ENCODE data around the gene COPS8.

Gene COPS8

DNA sequence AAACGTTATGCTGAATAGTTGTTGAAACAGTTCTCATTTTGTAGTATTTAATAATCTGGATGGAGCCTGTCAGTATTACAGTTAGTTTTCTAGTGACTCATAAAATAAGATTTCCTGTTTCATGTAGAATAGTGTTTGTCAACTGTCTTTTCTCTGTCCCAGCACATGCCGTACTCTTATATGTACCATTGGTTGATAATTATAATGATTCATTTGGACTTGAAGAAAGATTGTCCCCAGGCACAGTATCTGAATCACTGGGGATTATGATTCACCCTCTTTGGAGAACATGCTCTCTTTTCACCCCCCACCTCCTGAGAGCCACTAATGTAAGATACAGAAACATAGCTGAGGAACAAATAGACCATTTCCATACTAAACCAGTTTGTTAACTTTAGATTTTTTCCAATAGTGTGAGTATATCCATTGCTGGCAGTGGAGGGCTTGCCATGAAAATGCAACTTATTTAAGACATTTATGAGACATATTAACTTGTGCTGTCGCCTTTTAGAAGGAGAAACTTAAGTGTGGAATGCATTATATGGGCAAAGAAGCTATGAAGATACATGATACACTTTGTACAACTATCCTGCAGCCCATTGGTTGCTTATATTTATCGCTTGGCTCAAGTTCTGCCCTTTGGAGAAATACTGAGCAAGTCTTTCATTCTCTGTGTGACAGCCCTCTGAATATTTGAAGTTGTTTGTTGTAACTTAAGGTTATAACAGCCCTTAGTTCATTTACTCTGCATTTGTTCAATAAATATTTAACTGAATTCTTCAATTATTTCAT, 12.4 kb downstream of the COPS8 start:
- no peak for DNase-seq (ENCODE audit: low read depth in 2 of 2)

DNA sequence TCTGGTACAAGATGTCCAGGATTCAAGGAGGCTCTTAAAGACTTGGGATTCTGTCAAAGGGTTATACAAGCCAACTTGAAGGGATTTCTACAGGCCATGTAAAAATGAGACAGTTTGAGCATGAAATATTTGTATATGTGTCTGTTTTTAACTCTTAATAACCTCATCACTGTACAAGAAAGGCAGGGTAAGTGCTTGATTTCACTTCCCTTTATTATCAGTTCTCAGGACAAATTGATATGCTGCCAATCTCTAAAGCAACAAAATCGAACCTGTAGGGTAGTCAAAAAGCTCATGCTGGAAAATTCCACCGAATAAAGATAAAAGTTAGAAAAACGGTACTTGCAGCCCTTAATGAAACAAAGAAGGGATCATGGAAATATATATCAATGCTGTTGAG, 14.1 kb downstream of the COPS8 start:
- no peak for DNase-seq (ENCODE audit: low read depth in 2 of 2)

DNA sequence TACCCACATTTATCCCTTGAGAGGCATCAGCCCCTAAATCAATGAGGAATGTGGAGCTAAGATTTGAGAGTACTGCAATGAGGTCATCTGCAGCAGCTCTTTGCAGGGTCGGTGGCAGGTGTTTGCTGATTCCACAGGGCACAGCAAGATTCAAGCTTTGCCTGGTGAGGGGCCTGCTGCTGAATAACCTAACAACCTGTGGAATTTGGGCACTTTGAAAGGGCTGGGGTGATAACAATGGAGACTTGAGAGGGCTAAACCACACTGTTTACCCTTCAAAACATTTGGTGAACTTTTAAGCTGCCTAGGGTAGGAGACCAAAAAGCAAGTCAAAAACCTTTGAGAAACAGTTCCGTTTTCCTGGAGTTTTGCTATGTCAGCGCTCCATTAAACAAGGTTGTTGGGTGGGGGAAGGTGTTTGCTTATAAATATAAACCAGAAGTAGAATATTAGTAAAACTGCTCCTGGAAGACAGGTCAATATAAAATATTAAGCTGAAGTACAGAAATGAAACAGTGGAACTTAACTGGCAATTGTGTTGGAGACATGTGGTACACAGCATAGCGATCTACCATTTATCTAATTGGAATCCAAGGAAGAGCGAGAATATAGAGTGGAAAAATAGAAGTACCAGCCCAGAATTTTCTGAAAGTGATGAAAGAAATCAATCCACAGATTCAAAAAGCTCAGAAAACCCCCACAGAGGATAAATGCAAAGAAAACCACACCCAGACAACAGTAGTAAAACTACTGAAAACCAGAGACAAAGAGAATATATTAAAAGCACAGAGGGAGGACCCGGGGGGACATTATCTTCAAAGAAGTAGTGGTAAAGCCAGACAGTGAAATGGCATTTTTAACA, 15.7 kb downstream of the COPS8 start:
- DNase-seq (ENCODE audit: low read depth in 2 of 2), result no peak

DNA sequence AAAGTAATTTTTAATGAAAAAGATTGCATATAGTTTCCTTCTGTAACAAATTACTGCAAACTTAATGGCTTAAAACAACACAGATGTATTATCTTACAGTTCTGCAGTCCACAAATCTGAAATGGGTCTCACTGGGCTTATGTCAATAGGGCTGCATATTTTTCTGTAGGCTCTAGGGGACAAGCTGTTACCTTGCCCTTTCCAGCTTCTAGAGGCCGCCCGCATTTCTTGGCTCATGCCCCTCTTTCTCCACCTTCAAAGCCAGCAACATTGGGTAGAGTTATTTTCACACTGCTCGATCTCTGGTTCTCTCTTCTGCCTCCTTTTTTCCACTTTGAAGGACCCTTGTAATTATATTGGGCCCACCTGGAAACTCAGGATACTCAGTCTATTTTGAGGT, 16.7 kb downstream of the COPS8 start:
- DNase-seq (ENCODE audit: low read depth in 2 of 2), result no peak

DNA sequence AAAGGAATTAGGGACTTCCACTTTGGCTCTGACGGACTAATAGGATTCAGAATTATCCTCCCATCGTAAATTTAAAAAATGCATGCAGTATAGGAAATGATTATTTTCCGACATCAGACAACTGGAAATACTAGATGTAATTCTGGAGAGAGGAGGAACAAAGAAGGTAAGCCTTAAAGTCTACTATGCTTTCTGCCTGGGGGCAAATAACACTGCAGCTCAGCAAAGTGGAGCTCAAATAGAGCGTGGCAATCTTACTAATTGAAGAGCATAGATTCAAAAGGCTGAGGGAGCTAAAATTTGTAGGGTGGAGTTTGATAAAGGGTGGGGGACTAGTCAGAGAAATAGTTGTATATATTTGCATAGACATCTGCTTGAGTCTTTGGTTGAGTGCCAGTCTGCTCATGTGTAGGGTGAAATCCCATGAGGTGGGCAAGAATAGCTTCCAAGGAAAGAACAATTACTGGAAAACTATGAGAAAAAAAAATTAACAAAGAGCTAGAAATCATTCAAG, 23.8 kb downstream of the COPS8 start:
- no peak for DNase-seq (ENCODE audit: low read depth in 2 of 2)

DNA sequence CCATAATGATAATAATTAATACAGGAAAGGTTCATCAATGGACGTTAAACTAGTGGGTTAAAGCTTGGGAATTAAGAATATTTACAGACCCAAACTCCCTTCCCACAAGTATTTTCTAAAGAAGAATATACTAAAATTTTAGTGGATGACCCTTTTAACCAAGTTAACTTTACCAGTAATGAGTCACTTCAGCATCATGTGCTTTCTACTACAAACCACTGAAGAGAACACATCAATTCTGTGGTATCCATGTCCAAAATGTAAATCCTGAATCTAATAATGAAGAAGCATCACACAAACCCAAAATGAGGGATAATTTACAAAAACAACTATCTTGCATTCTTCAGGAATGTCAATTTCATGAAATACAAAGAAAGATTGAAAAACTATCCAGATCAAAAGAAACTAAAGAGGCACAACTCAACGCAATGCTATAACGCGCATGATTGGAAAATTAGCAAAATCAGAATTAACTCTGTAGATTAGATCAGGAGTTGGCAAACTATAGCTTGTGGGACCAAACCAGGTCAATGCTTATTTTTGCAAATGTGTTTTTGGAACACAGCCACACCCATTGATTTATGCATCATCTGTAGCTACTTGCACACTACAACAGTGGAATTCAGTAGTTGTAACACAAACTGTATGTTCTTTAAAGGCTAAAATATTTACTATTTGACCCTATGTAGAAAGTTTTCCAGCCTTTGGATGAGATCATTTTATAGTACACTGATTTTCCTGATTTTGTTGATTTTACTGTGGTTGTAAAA, 27.5 kb downstream of the COPS8 start:
- DNase-seq (ENCODE audit: low read depth in 2 of 2), result no peak

DNA sequence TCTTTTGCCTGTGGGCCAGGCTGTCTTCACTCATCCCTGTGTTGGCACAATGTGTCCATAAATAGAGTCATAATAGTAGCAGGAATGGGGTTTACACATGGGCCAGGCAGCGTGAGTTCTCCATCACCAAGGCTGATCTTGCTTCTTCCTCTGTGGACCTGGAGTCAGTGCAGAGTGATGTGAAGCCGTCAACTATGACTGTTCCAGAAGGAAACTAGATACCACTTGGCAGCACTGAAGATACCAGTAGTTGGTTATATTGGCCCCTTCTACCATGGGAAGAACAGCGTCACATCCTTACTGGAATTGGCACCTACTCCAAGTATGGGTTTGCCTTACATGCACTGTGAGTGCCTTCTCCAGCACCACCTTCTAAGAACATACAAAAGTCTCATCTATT, 30.2 kb downstream of the COPS8 start:
- DNase-seq (ENCODE audit: low read depth in 2 of 2), result no peak

DNA sequence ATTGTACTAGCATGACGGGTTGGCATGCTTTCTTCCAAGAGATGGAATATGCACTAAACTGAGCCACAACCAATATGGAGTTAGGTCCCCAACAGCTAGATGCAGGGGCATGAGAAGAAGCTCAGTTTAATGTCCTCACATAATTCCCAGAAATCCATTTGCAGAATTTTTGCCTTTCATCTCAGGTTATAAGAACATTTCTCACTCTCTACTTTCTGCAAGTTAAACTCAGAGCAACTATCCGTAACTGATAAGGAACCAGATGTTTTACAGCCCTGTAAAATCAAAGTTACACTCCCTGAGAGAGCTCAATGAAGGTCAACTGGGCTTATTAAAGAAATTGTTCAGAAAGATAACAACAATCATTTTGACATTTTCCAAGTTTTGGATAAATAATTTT, 30.7 kb downstream of the COPS8 start:
- DNase-seq (ENCODE audit: low read depth in 2 of 2), result no peak

DNA sequence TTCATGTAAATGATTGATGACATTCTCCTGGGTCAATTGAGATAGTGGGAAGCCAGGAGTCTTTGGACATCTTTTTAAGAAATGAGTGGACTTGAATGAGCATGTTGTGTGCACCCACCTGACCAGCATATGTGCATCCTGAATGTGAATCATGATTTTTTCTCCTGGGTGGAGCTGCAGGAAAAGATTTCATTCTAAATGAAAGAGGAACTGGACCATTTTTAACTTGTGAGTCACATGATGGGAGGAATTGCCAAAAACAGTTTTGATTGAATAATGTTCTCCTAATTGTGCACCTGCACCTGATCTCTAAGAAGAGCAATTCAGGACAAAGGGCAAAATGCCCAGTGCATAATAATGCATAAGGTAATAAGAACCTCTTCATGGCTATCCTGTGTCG, 32.3 kb downstream of the COPS8 start:
- no peak for DNase-seq (ENCODE audit: low read depth in 2 of 2)

DNA sequence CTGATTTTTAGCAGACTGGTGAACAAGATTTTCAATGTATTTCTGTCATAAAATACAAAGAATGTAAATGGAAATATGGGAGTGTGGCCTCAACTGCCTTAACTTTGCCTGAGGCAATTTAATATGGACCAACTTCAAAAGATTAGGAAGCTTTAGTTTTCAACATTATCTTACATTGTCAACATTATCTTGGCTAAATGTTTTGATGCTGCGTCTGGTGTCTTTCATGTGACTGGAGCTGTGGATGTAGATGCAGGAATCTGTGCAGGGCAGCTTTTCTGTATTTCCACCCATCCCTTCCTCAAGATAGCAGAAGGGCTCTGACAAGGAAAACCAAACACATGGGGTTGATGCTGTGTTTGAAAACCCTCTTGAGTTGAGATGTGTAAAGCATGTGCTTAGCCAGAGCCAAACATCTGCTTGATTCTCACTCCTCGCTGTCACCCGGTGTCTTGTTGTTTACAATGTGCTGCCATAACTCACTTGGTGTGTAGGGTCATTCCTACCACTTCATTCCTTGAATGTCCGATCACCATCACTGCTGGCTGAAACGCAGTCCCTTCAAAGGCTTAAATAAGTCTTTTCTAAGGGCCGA, 33.0 kb downstream of the COPS8 start:
- DNase-seq (ENCODE audit: low read depth in 2 of 2), result no peak

DNA sequence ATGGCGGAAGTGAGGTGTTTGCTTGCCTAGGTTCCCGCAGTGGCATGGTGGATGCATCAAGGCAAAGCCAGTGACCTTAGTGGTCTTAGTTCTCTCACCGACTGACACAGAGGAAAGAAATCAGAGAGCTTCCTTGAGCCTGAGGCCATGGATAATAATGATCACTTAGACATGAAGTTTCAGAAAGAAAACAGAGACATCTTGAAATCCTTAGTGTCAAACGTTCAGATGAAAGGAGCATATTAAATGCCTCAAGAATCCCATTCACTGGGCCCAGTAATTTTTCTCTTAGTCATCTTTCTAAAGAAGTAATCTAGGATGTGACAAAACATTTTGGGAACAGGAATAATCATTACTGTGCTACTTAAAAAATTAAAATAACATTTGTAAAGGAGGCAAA, 35.2 kb downstream of the COPS8 start:
- DNase-seq (ENCODE audit: low read depth in 2 of 2), result no peak

DNA sequence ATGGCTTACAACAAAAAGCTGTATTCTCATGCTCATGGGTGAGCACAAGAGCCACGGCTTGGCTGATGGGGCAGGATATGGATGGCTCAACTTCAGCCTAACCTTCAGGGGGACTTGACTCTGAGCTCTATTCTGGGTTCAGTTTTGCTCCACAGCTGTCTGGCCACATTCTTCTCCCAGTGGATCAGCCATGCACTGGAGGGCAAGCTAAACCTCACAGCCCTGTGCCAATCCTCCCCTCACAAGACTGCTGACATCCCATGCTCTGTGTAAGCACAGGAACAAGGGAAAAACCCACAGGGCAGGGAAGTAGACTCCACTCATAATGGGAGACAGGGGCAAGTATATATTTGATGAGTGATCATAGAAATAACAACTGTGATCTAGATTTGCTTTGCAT, 35.6 kb downstream of the COPS8 start:
- no peak for DNase-seq (ENCODE audit: low read depth in 2 of 2)

DNA sequence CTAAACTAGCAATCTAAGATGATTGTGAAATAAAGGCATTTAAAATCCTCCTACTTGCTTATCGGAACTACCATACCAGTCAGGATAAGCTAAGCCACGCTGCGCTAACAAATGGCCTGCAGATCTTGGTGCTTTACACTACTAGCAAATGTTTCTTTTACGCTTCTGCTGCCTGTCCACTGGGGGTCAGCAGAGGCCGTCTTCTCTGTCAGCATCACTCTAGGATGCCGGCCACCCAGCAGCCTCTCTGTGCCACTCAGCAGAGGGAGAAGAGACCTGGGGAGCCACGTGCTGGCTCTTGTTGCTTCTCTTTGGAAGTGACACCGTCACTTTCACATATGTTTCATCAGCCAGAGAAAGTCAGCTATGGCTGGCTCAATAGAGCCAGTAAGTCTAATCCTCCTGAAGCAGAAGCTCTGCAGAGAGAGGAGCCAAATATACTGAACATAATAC, 36.6 kb downstream of the COPS8 start:
- DNase-seq (ENCODE audit: low read depth in 2 of 2), result no peak

DNA sequence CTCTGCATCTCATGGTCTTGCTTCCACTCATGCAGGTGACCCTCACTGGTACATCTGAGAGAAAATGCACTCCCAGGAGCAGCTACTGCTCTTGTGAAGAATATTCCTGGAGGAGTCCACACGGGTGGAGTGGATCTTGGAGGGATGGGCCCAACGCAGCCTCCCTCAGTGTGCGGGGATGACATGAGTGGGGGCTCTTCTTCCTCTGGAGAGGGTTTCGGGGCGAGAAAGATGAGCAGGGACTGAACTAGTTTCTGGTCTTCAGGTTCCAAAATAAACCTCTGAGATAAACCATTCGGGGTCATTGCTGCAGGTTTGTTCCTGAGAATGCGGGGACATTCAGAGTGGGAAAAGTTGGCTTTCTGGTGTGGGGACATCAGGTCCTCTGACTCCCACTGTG, 39.1 kb downstream of the COPS8 start:
- DNase-seq (ENCODE audit: low read depth in 2 of 2), result no peak

DNA sequence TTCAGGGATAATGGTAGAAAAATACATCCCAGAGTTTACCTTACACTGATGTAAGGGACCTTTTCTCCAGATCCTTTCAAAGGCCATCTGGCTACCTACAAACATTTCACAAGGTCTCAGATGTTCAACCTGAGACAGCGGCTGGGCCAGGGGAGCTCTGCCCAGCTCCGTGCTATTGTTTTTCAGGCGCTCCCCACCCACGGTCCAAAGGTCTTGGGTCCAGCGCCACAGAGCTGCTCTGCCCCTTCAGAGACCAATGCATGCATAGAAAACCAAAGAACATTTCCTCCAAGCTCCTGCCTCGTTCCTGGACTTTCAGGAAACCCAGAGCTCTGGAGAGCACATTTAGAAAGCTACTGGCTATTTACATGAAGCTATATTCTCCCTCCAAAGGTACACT, 40.3 kb downstream of the COPS8 start:
- no peak for DNase-seq (ENCODE audit: low read depth in 2 of 2)

DNA sequence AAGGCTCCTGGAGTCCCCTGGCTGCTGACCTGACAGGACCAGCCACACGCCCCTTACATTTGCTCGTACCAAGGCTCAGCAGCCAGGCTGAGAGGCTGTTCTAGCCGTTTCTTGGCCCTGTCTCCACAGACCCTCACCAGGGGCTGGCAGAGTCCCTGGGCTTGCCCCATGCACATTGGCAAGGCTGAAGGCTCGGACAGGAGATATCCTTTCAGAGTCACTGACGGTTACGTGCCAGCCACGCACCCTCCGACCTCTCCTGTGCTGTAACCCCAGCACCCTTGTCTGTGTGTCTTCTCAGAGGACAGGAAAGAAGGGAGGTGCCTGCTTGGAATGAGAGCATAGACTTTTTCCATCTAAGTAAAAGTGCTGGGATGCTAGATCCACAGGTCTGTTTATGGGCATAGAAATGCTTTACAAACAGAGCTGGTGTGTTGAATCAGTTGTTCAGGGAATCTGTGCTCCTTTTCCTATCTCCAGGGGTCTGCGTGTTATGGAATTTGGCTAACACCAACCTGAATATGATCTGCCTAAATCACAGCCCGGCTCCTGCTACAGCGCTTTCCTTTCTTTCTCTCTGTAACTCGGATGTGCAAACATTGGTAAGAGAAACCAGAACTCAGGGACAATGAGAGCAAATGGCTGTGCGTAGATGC, 41.0 kb downstream of the COPS8 start:
- no peak for DNase-seq (ENCODE audit: low read depth in 2 of 2)

DNA sequence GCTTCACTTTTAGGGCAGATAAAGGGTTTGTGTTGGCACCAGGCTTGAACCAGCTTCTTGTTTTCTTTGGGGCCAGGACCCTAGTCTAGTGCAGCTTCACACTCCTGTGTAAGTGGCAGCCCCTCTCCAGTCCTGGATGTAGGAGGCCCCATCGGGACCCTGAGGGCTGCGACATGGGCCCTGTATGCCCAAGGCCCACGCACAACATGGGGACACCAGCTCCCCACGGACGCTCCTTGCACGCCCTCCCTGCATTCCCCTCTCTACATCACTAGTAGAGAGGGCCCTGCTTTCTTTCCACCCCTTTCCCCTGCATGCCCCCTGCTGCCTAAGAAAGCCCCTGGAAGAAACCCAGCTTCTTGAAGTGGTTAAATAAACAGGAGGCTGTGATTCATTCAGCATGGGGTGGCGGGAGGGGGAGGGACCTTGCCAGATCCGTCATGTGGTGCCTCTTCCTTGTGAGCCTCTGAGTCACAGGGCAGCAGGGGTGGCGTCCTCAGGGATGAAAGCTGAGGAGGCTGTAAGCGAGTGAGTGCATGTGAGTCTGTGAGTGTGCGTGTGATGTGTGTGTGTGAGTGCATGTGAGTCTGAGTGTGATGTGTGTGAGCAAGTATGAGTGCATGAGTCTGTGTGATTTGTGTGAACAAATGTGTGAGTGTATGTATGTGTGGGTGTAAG, 42.5 kb downstream of the COPS8 start:
- DNase-seq (ENCODE audit: low read depth in 2 of 2), result peak in 1 of 2 donors; percentile 13

DNA sequence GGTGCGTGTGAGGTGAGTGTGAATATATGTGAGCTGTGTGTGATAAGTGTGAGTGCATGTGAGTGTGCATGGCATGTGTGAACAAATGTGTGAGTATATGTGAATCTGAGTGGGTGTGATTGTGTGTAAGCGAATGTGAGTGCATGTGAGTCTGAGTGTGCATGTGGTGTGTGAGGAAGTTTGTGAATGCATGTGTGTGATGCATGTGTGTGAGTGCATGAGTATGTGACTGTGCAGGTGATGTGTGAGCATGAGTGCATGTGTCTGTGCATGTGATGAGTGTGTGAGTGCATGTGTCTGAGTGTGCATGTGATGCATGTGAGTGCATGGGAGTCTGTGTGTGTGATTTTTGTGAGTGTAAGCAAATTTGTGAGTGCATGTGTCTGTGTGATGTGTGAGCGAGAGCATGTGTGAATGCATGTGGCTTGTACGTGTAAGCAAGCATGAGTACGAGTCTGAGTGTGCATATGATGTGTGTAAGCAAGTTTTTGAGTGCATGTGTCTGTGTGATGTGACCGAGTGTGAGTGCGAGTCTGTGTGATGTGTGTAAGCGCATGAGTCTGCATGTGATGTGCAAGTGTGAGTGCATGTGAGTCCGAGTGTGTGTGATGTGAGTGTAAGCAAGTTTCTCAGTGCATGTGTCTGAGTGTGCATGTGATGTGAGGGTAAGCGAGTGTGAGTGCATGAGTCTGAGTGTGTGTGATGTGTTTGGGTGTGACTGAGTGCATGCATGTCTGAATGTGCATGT, 43.3 kb downstream of the COPS8 start:
- DNase-seq (ENCODE audit: low read depth in 2 of 2), result no peak

DNA sequence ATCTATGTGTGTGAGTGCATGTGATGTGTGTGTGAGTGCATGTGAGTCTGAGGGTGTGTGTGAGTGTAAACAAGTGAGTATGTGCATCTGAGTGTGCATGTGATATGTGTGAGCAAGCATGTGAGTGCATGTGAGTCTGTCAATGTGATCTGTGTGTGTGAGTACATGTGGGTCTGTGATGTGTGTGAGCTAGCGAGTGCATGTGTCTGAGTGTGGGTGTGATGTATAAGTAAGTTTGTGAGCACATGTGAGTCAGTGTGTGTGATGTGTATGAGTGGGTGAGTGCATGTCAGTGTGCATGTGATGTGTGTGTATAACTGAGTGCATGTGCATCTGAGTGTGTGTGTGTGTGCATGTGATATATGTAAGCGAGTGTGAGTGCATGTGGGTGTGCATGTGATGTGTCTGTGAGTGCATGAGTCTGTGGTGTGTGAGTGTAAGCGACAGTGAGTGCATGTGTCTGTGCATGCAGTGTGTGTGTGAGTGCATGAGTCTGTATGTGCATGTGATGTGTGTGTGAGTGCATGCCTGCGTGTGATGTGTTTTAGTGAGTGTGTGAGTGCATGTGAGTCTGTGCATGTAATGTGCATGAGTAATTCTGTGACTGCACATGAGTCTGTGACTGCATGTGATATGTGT, 44.1 kb downstream of the COPS8 start:
- no peak for DNase-seq (ENCODE audit: low read depth in 2 of 2)

Measured in stimulated activated CD8-positive, alpha-beta memory T cell treated with anti-CD3 and anti-CD28 coated beads, Interleukin-15, amount 100 ng/mL, for 4 hours (primary cell).